OCI-LY3 (cell line): ENCODE data around the gene SLC38A10.

Source experiments
- H2AFZ ChIP-seq: fragments of 200-600, 300-600 bp; shearing (Covaris generic); 2 replicates; pipeline ENCODE4 v1.6.0; 2014; ENCODE audit warnings: antibody characterized with exemption, low read depth, low read length
- H3K27ac ChIP-seq: fragments of 200-600, 300-600 bp; sonication (generic); 2 replicates; pipeline ENCODE4 v1.5.1; 2014; ENCODE audit warnings: mild to moderate bottlenecking, low read length, moderate library complexity, mixed read lengths
- H3K27me3 ChIP-seq: fragments of 200-600, 300-600 bp; sonication (generic); 2 replicates; pipeline ENCODE4 v1.6.1; 2014; ENCODE audit warnings: low read depth, low read length, mixed read lengths
- H3K36me3 ChIP-seq: fragments of 200-600, 300-600 bp; sonication (generic); replicated peaks from 2 replicates; pipeline ENCODE3; 2014; ENCODE audit warnings: low read depth, low read length, mixed read lengths
- H3K4me1 ChIP-seq: fragments of 300-600, 200-600 bp; sonication (generic); 2 replicates; pipeline ENCODE4 v1.6.1; 2014; ENCODE audit warnings: low read length, mixed read lengths
- H3K4me2 ChIP-seq: fragments of 200-600, 300-600 bp; sonication (generic); 2 replicates; pipeline ENCODE4 v1.6.1; 2014; ENCODE audit warnings: low read length, mixed read lengths
- H3K4me3 ChIP-seq: fragments of 300-600, 200-600 bp; sonication (generic); 2 replicates; pipeline ENCODE4 v1.5.1; 2014; ENCODE audit warnings: antibody characterized with exemption, mild to moderate bottlenecking, low read length, moderate library complexity
- H3K79me2 ChIP-seq: fragments of 300-600, 200-600 bp; shearing (Covaris generic); 2 replicates; pipeline ENCODE4 v1.6.1; 2014; ENCODE audit warnings: mild to moderate bottlenecking, low read length, mixed read lengths
- H3K9ac ChIP-seq: fragments of 300-600, 200-600 bp; shearing (Covaris generic); 2 replicates; pipeline ENCODE4 v1.6.0; 2014; ENCODE audit warnings: mild to moderate bottlenecking, low read length, moderate library complexity
- H3K9me3 ChIP-seq: fragments of 200-600, 300-600 bp; shearing (Covaris generic); 2 replicates; pipeline ENCODE4 v1.6.1; 2014; ENCODE audit warnings: low read length, mixed read lengths; ENCODE audit not compliant: insufficient read depth
- H4K20me1 ChIP-seq: fragments of 200-600, 300-600 bp; sonication (generic); 2 replicates; pipeline ENCODE4 v1.6.1; 2016; ENCODE audit warnings: low read length, mixed read lengths; ENCODE audit not compliant: insufficient read depth
- CTCF ChIP-seq: fragments of 200-600, 300-600 bp; sonication (generic); IDR thresholded peaks from 2 replicates; pipeline ENCODE4 v1.5.1; 2014; ENCODE audit warnings: antibody characterized with exemption, low read length, low read depth
- EZH2phosphoT487 ChIP-seq: fragments of 200-600 bp; shearing (Covaris generic); IDR thresholded peaks from 2 replicates; pipeline ENCODE4 v1.6.1; 2018; ENCODE audit warnings: antibody characterized with exemption, mixed run types, low read depth

SLC38A10 gene

GRCh38 chr17:81249223-81250040 is 45.7 kb downstream of the SLC38A10 start:
- H3K4me3 ChIP-seq, result no peak overlapping the region
- peaks cover 30% of the 10 kb centered on the region for H4K20me1 ChIP-seq
- H3K9me3 ChIP-seq, result no peaks in the 10 kb centered on the region
- no peaks in the 10 kb centered on the region for H3K79me2 ChIP-seq
- peaks cover 21% of the 10 kb centered on the region for H3K4me1 ChIP-seq
- TF ChIP-seq EZH2phosphoT487 (no peak), CTCF (no peak)
- no peaks in the 10 kb centered on the region for H3K27me3 ChIP-seq
- peaks cover 26% of the 10 kb centered on the region for H3K36me3 ChIP-seq
- no peak overlapping the region for H2AFZ ChIP-seq
- H3K27ac ChIP-seq, result no peak overlapping the region
- H3K4me2 ChIP-seq, result no peak overlapping the region
- no peak overlapping the region for H3K9ac ChIP-seq

GRCh38 chr17:81248649-81249048 is 46.5 kb downstream of the SLC38A10 start:
- Histone ChIP-seq H3K9ac (no peak overlapping the region), H3K27ac (no peak overlapping the region), H3K79me2 (no peaks in the 10 kb centered on the region), H3K27me3 (no peaks in the 10 kb centered on the region), H3K4me3 (no peak overlapping the region), H4K20me1 (peaks cover 25% of the 10 kb centered on the region), H3K4me2 (no peak overlapping the region), H3K36me3 (peaks cover 28% of the 10 kb centered on the region), H3K4me1 (peaks cover 21% of the 10 kb centered on the region), H3K9me3 (no peaks in the 10 kb centered on the region), H2AFZ (no peak overlapping the region)
- TF ChIP-seq EZH2phosphoT487 (no peak), CTCF (no peak)

GRCh38 chr17:81247339-81247990 is 47.6 kb downstream of the SLC38A10 start:
- H3K4me3 ChIP-seq, result no peak overlapping the region
- H3K27me3 ChIP-seq, result no peaks in the 10 kb centered on the region
- H3K4me2 ChIP-seq, result no peak overlapping the region
- no peak overlapping the region for H3K9ac ChIP-seq
- H3K36me3 ChIP-seq, result peaks cover 25% of the 10 kb centered on the region
- peaks cover 15% of the 10 kb centered on the region for H4K20me1 ChIP-seq
- H2AFZ ChIP-seq, result no peak overlapping the region
- TF ChIP-seq EZH2phosphoT487, result no peak
- TF ChIP-seq CTCF, result no peak
- no peaks in the 10 kb centered on the region for H3K79me2 ChIP-seq
- no peaks in the 10 kb centered on the region for H3K9me3 ChIP-seq
- H3K4me1 ChIP-seq, result peaks cover 21% of the 10 kb centered on the region
- no peak overlapping the region for H3K27ac ChIP-seq

- Histone ChIP-seq H3K79me2 (peaks cover 4% of the 10 kb centered on the region; the same call in 1 of the 2 replicates), H3K4me3 (no peak overlapping the region), H3K9me3 (no peaks in the 10 kb centered on the region), H3K27ac (no peak overlapping the region), H4K20me1 (peaks cover 12% of the 10 kb centered on the region), H3K4me1 (peaks cover 15% of the 10 kb centered on the region), H3K9ac (no peak overlapping the region), H3K36me3 (peaks cover 23% of the 10 kb centered on the region), H2AFZ (no peak overlapping the region), H3K27me3 (no peaks in the 10 kb centered on the region), H3K4me2 (no peak overlapping the region)
- TF ChIP-seq CTCF, result no peak
- TF ChIP-seq EZH2phosphoT487, result no peak
Observed at GRCh38 chr17:81246679-81247338, 48.3 kb downstream of the SLC38A10 start.
